ENCODE data around the gene GRID2. TPM values are rescaled to one million over a fixed set of nuclear protein-coding genes. Genes with fewer than 3 reads are reported as not detected.
A peak's percentile ranks its signal among the peaks of the same experiment; 100 is the strongest.

Gene GRID2
- total RNA-seq, 1 experiment from 2014 or later = not detected

DNA sequence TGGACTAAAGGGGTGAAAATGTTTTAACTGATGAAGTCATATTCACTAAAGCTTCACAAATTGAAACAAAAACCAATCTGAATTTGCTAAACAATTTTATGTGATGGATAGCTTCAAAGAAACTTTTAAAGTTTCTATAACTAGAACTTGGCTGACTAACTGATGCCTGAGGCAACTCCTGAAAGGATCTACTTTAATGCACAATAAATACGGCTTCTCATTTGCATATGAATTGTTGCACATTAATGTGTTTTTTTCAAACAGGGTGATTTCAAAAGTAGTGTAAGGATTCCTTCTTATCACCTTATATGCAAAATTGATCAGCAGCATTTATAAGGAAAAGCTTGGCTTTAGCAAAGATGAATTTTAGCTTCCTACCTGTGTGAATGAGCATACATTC lies 1466.4 kb downstream of the GRID2 start:
- H3K36me3 Mint-ChIP-seq (ENCODE audit: insufficient read depth, unreplicated experiment) = no peaks in the 10 kb centered on the region
- no peaks in the 10 kb centered on the region for H3K9me3 Mint-ChIP-seq (ENCODE audit: unreplicated experiment)
- H3K4me3 Mint-ChIP-seq (ENCODE audit: unreplicated experiment) = no peak overlapping the region
- no peaks in the 10 kb centered on the region for H3K9me3 ChIP-seq
- H3K36me3 ChIP-seq (ENCODE audit: control insufficient read depth, insufficient read depth, low read length) = no peaks in the 10 kb centered on the region
- POLR2A ChIA-PET = no interaction called here
- peaks cover 12% of the 10 kb centered on the region for H3K27me3 Mint-ChIP-seq (ENCODE audit: insufficient read depth, unreplicated experiment)
- intact Hi-C loops (cut with micrococcal nuclease; ENCODE audit: unreplicated experiment) = no loop called here
- H3K4me1 Mint-ChIP-seq (ENCODE audit: low read depth, unreplicated experiment) = peaks cover 12% of the 10 kb centered on the region
- no peaks in the 10 kb centered on the region for H3K4me1 ChIP-seq
- no peaks in the 10 kb centered on the region for H3K27me3 ChIP-seq (replicated peaks; ENCODE audit: control insufficient read depth, insufficient read depth, low read length)
- H3K4me3 ChIP-seq (ENCODE audit: low read depth, low read length) = no peak overlapping the region
- BruUV-seq (replicated peaks) = no TSS peak
- DNase-seq = no peak
- H3K27ac Mint-ChIP-seq (ENCODE audit: unreplicated experiment) = no peak overlapping the region
- CTCF ChIA-PET = no interaction called here
- TF ChIP-seq, protein P1, sequence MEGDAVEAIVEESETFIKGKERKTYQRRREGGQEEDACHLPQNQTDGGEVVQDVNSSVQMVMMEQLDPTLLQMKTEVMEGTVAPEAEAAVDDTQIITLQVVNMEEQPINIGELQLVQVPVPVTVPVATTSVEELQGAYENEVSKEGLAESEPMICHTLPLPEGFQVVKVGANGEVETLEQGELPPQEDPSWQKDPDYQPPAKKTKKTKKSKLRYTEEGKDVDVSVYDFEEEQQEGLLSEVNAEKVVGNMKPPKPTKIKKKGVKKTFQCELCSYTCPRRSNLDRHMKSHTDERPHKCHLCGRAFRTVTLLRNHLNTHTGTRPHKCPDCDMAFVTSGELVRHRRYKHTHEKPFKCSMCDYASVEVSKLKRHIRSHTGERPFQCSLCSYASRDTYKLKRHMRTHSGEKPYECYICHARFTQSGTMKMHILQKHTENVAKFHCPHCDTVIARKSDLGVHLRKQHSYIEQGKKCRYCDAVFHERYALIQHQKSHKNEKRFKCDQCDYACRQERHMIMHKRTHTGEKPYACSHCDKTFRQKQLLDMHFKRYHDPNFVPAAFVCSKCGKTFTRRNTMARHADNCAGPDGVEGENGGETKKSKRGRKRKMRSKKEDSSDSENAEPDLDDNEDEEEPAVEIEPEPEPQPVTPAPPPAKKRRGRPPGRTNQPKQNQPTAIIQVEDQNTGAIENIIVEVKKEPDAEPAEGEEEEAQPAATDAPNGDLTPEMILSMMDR (IDR thresholded peaks at IDR 0.05; ENCODE audit: insufficient read depth in 1 of 2, low read depth in 1 of 2, low read length in 1 of 2, severe bottlenecking in 1 of 2, unreplicated experiment in 1 of 2) = no peak

DNA sequence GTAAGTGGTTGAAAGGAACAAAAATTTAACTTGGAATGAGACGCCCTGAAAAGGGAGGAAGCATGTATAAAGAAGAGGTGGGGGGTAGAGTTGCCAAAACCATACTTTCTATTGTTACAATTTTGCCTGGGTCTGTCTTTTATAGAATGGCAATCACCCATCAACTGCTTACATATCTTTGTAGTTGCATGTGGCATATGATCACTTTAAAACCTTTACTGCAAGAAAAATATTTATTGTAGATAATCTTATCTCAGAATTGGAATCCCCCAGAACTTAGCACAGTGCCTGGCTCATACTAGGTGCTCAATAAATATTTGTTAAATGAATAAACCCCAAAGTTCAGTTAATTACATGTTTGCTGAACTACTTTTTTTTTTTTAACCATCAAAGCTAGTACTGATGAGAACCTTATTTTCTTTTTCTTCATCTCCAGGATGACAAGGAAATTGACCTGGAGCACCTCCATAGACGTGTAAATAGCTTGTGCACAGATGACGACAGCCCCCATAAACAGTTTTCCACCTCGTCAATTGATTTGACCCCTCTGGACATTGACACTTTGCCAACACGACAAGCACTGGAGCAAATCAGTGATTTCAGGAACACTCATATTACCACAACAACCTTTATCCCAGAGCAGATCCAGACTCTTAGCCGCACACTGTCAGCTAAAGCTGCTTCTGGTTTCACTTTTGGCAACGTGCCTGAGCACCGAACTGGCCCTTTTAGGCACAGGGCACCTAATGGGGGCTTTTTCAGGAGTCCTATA lies 1468.1 kb downstream of the GRID2 start:
- ChIA-PET POLR2A (no interaction called here), CTCF (no interaction called here)
- peaks cover 7% of the 10 kb centered on the region for H3K27me3 Mint-ChIP-seq (ENCODE audit: insufficient read depth, unreplicated experiment)
- H3K36me3 Mint-ChIP-seq (ENCODE audit: insufficient read depth, unreplicated experiment) = no peaks in the 10 kb centered on the region
- H3K4me1 Mint-ChIP-seq (ENCODE audit: low read depth, unreplicated experiment) = peaks cover 12% of the 10 kb centered on the region
- H3K4me1 ChIP-seq = no peaks in the 10 kb centered on the region
- H3K4me3 ChIP-seq (ENCODE audit: low read depth, low read length) = no peak overlapping the region
- H3K27me3 ChIP-seq (replicated peaks; ENCODE audit: control insufficient read depth, insufficient read depth, low read length) = no peaks in the 10 kb centered on the region
- TF ChIP-seq, protein P1 (IDR thresholded peaks at IDR 0.05; ENCODE audit: insufficient read depth in 1 of 2, low read depth in 1 of 2, low read length in 1 of 2, severe bottlenecking in 1 of 2, unreplicated experiment in 1 of 2) = no peak
- H3K9me3 ChIP-seq = no peaks in the 10 kb centered on the region
- no peak overlapping the region for H3K27ac Mint-ChIP-seq (ENCODE audit: unreplicated experiment)
- intact Hi-C loops (cut with micrococcal nuclease; ENCODE audit: unreplicated experiment) = no loop called here
- BruUV-seq (replicated peaks) = no TSS peak
- peak in 1 of 2 experiments; percentile 5 for DNase-seq
- peak overlapping the region; percentile 55 for H3K4me3 Mint-ChIP-seq (ENCODE audit: unreplicated experiment)
- no peaks in the 10 kb centered on the region for H3K36me3 ChIP-seq (ENCODE audit: control insufficient read depth, insufficient read depth, low read length)
- no peaks in the 10 kb centered on the region for H3K9me3 Mint-ChIP-seq (ENCODE audit: unreplicated experiment)

DNA sequence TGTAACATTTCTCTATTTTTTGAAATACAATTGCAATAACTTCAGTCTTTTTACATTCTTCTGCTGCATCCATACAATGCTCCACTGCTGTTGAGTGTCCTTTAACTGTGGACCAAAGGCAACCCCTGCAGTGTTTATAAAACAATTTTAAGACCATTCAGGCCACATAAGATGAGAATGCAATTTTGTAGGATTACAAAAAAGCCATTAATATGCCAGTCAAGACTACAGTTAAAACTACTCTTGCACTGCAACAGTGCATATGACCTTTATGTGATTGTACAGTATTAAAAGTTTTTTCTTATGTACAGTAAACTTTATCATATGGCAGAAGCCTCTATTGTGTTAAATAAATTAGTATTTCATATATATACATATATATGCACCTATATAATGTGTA lies 1469.1 kb downstream of the GRID2 start:
- H3K4me1 Mint-ChIP-seq (ENCODE audit: low read depth, unreplicated experiment) = peaks cover 12% of the 10 kb centered on the region
- Histone ChIP-seq H3K27me3 (replicated peaks; ENCODE audit: control insufficient read depth, insufficient read depth, low read length) (no peaks in the 10 kb centered on the region), H3K4me3 (ENCODE audit: low read depth, low read length) (no peak overlapping the region), H3K36me3 (ENCODE audit: control insufficient read depth, insufficient read depth, low read length) (no peaks in the 10 kb centered on the region), H3K4me1 (no peaks in the 10 kb centered on the region), H3K9me3 (no peaks in the 10 kb centered on the region)
- H3K27ac Mint-ChIP-seq (ENCODE audit: unreplicated experiment) = no peak overlapping the region
- POLR2A ChIA-PET = no interaction called here
- intact Hi-C loops (cut with micrococcal nuclease; ENCODE audit: unreplicated experiment) = no loop called here
- H3K36me3 Mint-ChIP-seq (ENCODE audit: insufficient read depth, unreplicated experiment) = no peaks in the 10 kb centered on the region
- no TSS peak for BruUV-seq (replicated peaks)
- peak overlapping the region; percentile 55 for H3K4me3 Mint-ChIP-seq (ENCODE audit: unreplicated experiment)
- peaks cover 7% of the 10 kb centered on the region for H3K27me3 Mint-ChIP-seq (ENCODE audit: insufficient read depth, unreplicated experiment)
- H3K9me3 Mint-ChIP-seq (ENCODE audit: unreplicated experiment) = no peaks in the 10 kb centered on the region
- CTCF ChIA-PET = no interaction called here
- DNase-seq = no peak
- TF ChIP-seq, protein P1 (IDR thresholded peaks at IDR 0.05; ENCODE audit: insufficient read depth in 1 of 2, low read depth in 1 of 2, low read length in 1 of 2, severe bottlenecking in 1 of 2, unreplicated experiment in 1 of 2) = no peak
